T-helper 1 cell treated with Interleukin-12 subunit alpha and Interleukin-12 subunit beta and Interleukin-4 antibody, amounts not matched to agents 30 μg/mL and 1 μg/mL, for 36 hours (primary cell): ENCODE results near the gene FAAP100.

Source experiments
- H3K27ac Mint-ChIP-seq: one replicate; pipeline ENCODE4 v1.8.0; 2021; ENCODE audit warnings: mild to moderate bottlenecking, mixed read lengths
- H3K27me3 Mint-ChIP-seq: one replicate; pipeline ENCODE4 v1.8.0; 2021; ENCODE audit warnings: low read depth, mixed read lengths
- H3K36me3 Mint-ChIP-seq: one replicate; pipeline ENCODE4 v1.8.0; 2021; ENCODE audit warnings: low read depth, mixed read lengths
- H3K4me1 Mint-ChIP-seq: one replicate; pipeline ENCODE4 v1.8.0; 2021; ENCODE audit warnings: low read depth, mixed read lengths
- H3K4me3 Mint-ChIP-seq: one replicate; pipeline ENCODE4 v1.8.0; 2021; ENCODE audit warnings: mild to moderate bottlenecking, moderate library complexity, mixed read lengths
- H3K9me3 Mint-ChIP-seq: one replicate; pipeline ENCODE4 v1.8.0; 2021; ENCODE audit warnings: mixed read lengths

The FAAP100 gene

GRCh38 chr17:81566461-81567126 is 14.4 kb upstream of the FAAP100 start:
- Mint-ChIP-seq H3K4me1 (peaks cover 1% of the 10 kb centered on the region), H3K27ac (no peak overlapping the region), H3K36me3 (peaks cover 21% of the 10 kb centered on the region), H3K9me3 (no peaks in the 10 kb centered on the region), H3K27me3 (no peaks in the 10 kb centered on the region), H3K4me3 (no peak overlapping the region)

GRCh38 chr17:81565231-81565630 is 13.1 kb upstream of the FAAP100 start:
- Mint-ChIP-seq H3K4me3 (no peak overlapping the region), H3K4me1 (peaks cover 1% of the 10 kb centered on the region), H3K9me3 (no peaks in the 10 kb centered on the region), H3K27me3 (no peaks in the 10 kb centered on the region), H3K27ac (no peak overlapping the region), H3K36me3 (peaks cover 25% of the 10 kb centered on the region)

GRCh38 chr17:81564778-81565177 is 12.6 kb upstream of the FAAP100 start:
- no peak overlapping the region for H3K27ac Mint-ChIP-seq
- no peaks in the 10 kb centered on the region for H3K9me3 Mint-ChIP-seq
- H3K27me3 Mint-ChIP-seq, result no peaks in the 10 kb centered on the region
- H3K4me1 Mint-ChIP-seq, result peaks cover 1% of the 10 kb centered on the region
- H3K4me3 Mint-ChIP-seq, result no peak overlapping the region
- H3K36me3 Mint-ChIP-seq, result peaks cover 25% of the 10 kb centered on the region

- H3K4me3 Mint-ChIP-seq, result no peak overlapping the region
- no peak overlapping the region for H3K27ac Mint-ChIP-seq
- H3K27me3 Mint-ChIP-seq, result no peaks in the 10 kb centered on the region
- H3K4me1 Mint-ChIP-seq, result peaks cover 1% of the 10 kb centered on the region
- H3K36me3 Mint-ChIP-seq, result peaks cover 25% of the 10 kb centered on the region
- no peaks in the 10 kb centered on the region for H3K9me3 Mint-ChIP-seq
These were observed 11.9 kb upstream of the FAAP100 start for GRCh38 chr17:81563861-81564586.

GRCh38 chr17:81561494-81561885 is 9.3 kb upstream of the FAAP100 start:
- peaks cover 26% of the 10 kb centered on the region for H3K36me3 Mint-ChIP-seq
- no peaks in the 10 kb centered on the region for H3K27me3 Mint-ChIP-seq
- H3K9me3 Mint-ChIP-seq, result no peaks in the 10 kb centered on the region
- no peak overlapping the region for H3K27ac Mint-ChIP-seq
- H3K4me1 Mint-ChIP-seq, result peaks cover 1% of the 10 kb centered on the region
- H3K4me3 Mint-ChIP-seq, result no peak overlapping the region

DNA sequence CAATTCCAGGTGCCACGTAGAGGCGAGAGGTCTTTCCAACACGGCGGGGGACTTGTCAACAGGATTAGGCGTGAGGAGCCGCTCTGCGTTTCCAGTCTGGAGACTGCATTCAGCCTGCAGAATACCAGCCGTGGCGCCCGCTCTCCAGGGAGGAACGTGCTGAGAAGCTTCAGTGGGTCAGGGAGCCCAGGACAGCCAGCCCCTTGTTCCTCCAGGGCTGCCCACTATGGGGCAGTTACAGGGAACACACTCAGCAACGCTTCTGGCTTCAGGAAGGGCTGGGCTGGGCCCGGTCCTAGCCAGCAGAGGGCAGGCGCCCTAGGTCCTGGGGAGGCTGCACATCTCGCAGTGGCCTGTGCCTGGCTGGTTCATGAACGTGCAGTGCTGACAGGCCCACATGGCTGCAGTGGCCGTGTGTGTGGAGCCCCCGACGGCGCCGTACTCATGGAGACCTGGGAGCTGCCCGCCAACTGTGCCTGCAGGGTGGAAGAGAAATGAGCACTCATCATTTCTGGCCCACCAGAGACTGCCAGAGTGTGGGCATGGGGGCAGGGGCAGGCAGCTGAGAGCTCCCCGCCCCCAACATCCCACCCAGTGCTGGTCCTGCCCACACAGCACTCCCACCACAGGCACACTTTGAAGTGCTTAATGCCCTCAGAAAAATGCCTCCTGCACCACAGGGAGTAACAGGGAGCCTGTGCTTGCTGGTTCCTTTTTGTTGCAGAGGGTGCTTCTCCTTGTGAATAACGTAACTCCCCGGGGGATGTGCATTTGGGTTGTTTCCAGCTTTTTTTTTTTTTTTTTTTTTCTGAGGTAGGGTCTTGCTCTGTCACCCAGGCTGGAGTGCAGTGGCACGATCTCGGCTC is 7.0 kb upstream of the FAAP100 start:
- H3K27me3 Mint-ChIP-seq, result no peaks in the 10 kb centered on the region
- H3K4me1 Mint-ChIP-seq, result no peaks in the 10 kb centered on the region
- no peaks in the 10 kb centered on the region for H3K9me3 Mint-ChIP-seq
- H3K36me3 Mint-ChIP-seq, result peaks cover 12% of the 10 kb centered on the region
- no peak overlapping the region for H3K27ac Mint-ChIP-seq
- no peak overlapping the region for H3K4me3 Mint-ChIP-seq

GRCh38 chr17:81558115-81558468 is 5.9 kb upstream of the FAAP100 start:
- Mint-ChIP-seq H3K4me1 (peaks cover 10% of the 10 kb centered on the region), H3K27ac (no peak overlapping the region), H3K4me3 (no peak overlapping the region), H3K9me3 (no peaks in the 10 kb centered on the region), H3K27me3 (no peaks in the 10 kb centered on the region), H3K36me3 (peaks cover 12% of the 10 kb centered on the region)

- Mint-ChIP-seq H3K27ac (no peak overlapping the region), H3K4me3 (no peak overlapping the region), H3K4me1 (peaks cover 11% of the 10 kb centered on the region), H3K36me3 (peaks cover 12% of the 10 kb centered on the region), H3K27me3 (no peaks in the 10 kb centered on the region), H3K9me3 (no peaks in the 10 kb centered on the region)
These were observed 5.3 kb upstream of the FAAP100 start for GRCh38 chr17:81557276-81558114.

- no peaks in the 10 kb centered on the region for H3K27me3 Mint-ChIP-seq
- H3K9me3 Mint-ChIP-seq, result no peaks in the 10 kb centered on the region
- H3K36me3 Mint-ChIP-seq, result peaks cover 12% of the 10 kb centered on the region
- no peak overlapping the region for H3K27ac Mint-ChIP-seq
- H3K4me1 Mint-ChIP-seq, result peaks cover 11% of the 10 kb centered on the region
- no peak overlapping the region for H3K4me3 Mint-ChIP-seq
These were observed 4.7 kb upstream of the FAAP100 start for GRCh38 chr17:81556863-81557262.

- H3K27ac Mint-ChIP-seq, result no peak overlapping the region
These were observed 4.1 kb upstream of the FAAP100 start for GRCh38 chr17:81556175-81556691.

DNA sequence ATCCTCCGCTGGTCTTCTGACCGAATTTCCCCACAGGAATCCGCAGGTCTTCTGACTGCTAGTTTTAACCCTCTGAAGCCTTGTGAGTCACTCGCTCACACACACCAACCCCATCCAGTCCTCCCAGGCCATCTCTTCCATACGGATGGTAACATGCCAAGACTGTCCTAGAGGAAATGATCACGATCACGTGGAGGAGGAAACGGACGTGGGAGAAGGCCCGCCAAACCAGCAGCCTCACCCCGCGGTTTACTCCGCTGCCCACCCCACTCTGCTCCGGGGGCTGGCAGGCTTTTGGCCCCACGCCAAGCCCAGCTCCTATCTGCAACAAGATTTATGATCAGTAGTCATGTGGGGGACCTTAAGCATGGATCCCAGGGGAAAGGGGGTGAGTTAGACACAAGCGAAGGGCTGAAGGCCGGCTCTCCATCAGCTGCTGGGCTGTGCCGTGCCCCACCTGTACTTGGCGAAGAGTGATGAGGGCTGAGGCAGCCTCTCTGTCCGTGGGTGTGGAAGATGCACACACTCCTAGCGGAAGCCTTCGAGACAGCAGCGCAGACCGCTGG is 1.5 kb upstream of the FAAP100 start:
- Mint-ChIP-seq H3K36me3 (peaks cover 8% of the 10 kb centered on the region), H3K4me3 (peak overlapping the region; percentile 86), H3K4me1 (peaks cover 19% of the 10 kb centered on the region), H3K27ac (peak overlapping the region; percentile 88), H3K27me3 (no peaks in the 10 kb centered on the region), H3K9me3 (no peaks in the 10 kb centered on the region)

More at GRCh38 chr17:81556175-81556691, 4.1 kb upstream of the FAAP100 start:
- Mint-ChIP-seq H3K9me3 (no peaks in the 10 kb centered on the region), H3K4me3 (no peak overlapping the region), H3K27me3 (no peaks in the 10 kb centered on the region), H3K4me1 (peaks cover 14% of the 10 kb centered on the region), H3K36me3 (peaks cover 11% of the 10 kb centered on the region)

- Mint-ChIP-seq H3K27me3 (no peaks in the 10 kb centered on the region), H3K4me1 (peaks cover 19% of the 10 kb centered on the region), H3K36me3 (peaks cover 6% of the 10 kb centered on the region), H3K27ac (peak overlapping the region; percentile 88), H3K9me3 (no peaks in the 10 kb centered on the region), H3K4me3 (peak overlapping the region; percentile 86)
These were observed 964 bp upstream of the FAAP100 start for GRCh38 chr17:81553018-81553615.

- Mint-ChIP-seq H3K4me3 (peak overlapping the region; percentile 85), H3K4me1 (peaks cover 19% of the 10 kb centered on the region), H3K9me3 (no peaks in the 10 kb centered on the region), H3K27me3 (no peaks in the 10 kb centered on the region), H3K36me3 (peaks cover 2% of the 10 kb centered on the region), H3K27ac (peak overlapping the region; percentile 75)
These were observed 502 bp downstream of the FAAP100 start for GRCh38 chr17:81551458-81552243.
